ENCODE data around the gene ABCA5.

Gene ABCA5

GRCh38 chr17:69326377-69327059 is 415 bp downstream of the ABCA5 start:
- Histone ChIP-seq H3K27me3 (ENCODE audit: insufficient read depth, low read length, poor library complexity) (peaks cover 20% of the 10 kb centered on the region), H3K4me3 (ENCODE audit: low read depth in 1 of 2, low read length in 2 of 2) (peak overlapping the region; percentile 27 to 61; a peak in 3 of 4 replicates), H3K9ac (ENCODE audit: low read depth, low read length) (peak overlapping the region; percentile 60), H3K79me2 (ENCODE audit: insufficient read depth, low read length) (no peaks in the 10 kb centered on the region), H3K4me1 (ENCODE audit: insufficient read depth, low read length) (peaks cover 21% of the 10 kb centered on the region), H3K9me3 (ENCODE audit: insufficient read depth, low read length, severe bottlenecking) (no peaks in the 10 kb centered on the region), H3K4me2 (ENCODE audit: insufficient read depth, low read length) (peak overlapping the region; percentile 73), H2AFZ (ENCODE audit: low read depth, low read length) (peak overlapping the region; percentile 84), H3K27ac (ENCODE audit: low read length) (no peak overlapping the region), H3K36me3 (ENCODE audit: insufficient read depth, low read length) (no peaks in the 10 kb centered on the region), H4K20me1 (ENCODE audit: insufficient read depth, low read length) (no peaks in the 10 kb centered on the region)
- ATAC-seq (ENCODE audit: insufficient read depth, low read depth) (no peak), DNase-seq (no peak)
- peak; percentile 75 for TF ChIP-seq EZH2 (IDR thresholded peaks at IDR 0.05; ENCODE audit: borderline replicate concordance, low read depth, low read length, severe bottlenecking)
- TF ChIP-seq, protein P1, sequence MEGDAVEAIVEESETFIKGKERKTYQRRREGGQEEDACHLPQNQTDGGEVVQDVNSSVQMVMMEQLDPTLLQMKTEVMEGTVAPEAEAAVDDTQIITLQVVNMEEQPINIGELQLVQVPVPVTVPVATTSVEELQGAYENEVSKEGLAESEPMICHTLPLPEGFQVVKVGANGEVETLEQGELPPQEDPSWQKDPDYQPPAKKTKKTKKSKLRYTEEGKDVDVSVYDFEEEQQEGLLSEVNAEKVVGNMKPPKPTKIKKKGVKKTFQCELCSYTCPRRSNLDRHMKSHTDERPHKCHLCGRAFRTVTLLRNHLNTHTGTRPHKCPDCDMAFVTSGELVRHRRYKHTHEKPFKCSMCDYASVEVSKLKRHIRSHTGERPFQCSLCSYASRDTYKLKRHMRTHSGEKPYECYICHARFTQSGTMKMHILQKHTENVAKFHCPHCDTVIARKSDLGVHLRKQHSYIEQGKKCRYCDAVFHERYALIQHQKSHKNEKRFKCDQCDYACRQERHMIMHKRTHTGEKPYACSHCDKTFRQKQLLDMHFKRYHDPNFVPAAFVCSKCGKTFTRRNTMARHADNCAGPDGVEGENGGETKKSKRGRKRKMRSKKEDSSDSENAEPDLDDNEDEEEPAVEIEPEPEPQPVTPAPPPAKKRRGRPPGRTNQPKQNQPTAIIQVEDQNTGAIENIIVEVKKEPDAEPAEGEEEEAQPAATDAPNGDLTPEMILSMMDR (IDR thresholded peaks at IDR 0.05; ENCODE audit: borderline replicate concordance, extremely low read depth, low read length, poor library complexity, severe bottlenecking), result no peak

GRCh38 chr17:69325518-69326376 is 1.2 kb downstream of the ABCA5 start:
- no peaks in the 10 kb centered on the region for H3K9me3 ChIP-seq (ENCODE audit: insufficient read depth, low read length, severe bottlenecking)
- no peak for ATAC-seq (ENCODE audit: insufficient read depth, low read depth)
- peaks cover 20% of the 10 kb centered on the region for H3K27me3 ChIP-seq (ENCODE audit: insufficient read depth, low read length, poor library complexity)
- DNase-seq, result no peak
- peak overlapping the region in 1 of 2 experiments; percentile 61; a peak in 3 of 4 replicates for H3K4me3 ChIP-seq (ENCODE audit: low read depth in 1 of 2, low read length in 2 of 2)
- H3K4me1 ChIP-seq (ENCODE audit: insufficient read depth, low read length), result peaks cover 21% of the 10 kb centered on the region
- TF ChIP-seq, protein P1 (IDR thresholded peaks at IDR 0.05; ENCODE audit: borderline replicate concordance, extremely low read depth, low read length, poor library complexity, severe bottlenecking), result no peak
- TF ChIP-seq EZH2 (IDR thresholded peaks at IDR 0.05; ENCODE audit: borderline replicate concordance, low read depth, low read length, severe bottlenecking), result no peak
- H4K20me1 ChIP-seq (ENCODE audit: insufficient read depth, low read length), result no peaks in the 10 kb centered on the region
- H3K9ac ChIP-seq (ENCODE audit: low read depth, low read length), result peak overlapping the region; percentile 60; the same call in 1 of the 2 replicates
- no peak overlapping the region for H3K27ac ChIP-seq (ENCODE audit: low read length)
- H3K36me3 ChIP-seq (ENCODE audit: insufficient read depth, low read length), result no peaks in the 10 kb centered on the region
- peak overlapping the region; percentile 73 for H3K4me2 ChIP-seq (ENCODE audit: insufficient read depth, low read length)
- H2AFZ ChIP-seq (ENCODE audit: low read depth, low read length), result peak overlapping the region; percentile 84; the same call in 1 of the 2 replicates
- H3K79me2 ChIP-seq (ENCODE audit: insufficient read depth, low read length), result no peaks in the 10 kb centered on the region

DNA sequence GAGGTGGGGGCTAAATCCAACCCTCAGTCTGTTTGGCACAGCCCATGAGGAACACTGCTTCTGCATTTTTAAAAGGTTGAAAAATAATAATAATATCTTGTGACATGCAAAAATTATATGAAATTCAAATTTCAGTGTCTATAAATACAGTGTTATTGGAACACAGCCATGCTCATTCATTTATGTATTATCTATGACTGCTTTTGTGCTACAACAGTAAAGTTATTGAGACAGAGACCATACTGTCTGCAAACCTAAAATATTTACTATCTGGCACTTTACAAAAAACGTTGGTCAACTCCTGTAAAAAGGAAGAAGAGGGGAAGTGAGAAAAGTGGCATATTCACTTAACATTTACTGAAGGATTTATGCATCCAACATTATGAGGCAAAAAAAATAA is 3.1 kb downstream of the ABCA5 start:
- DNase-seq, result no peak
- Histone ChIP-seq H3K27ac (ENCODE audit: low read length) (no peak overlapping the region), H3K36me3 (ENCODE audit: insufficient read depth, low read length) (no peaks in the 10 kb centered on the region), H3K27me3 (ENCODE audit: insufficient read depth, low read length, poor library complexity) (peaks cover 20% of the 10 kb centered on the region), H3K4me3 (ENCODE audit: low read depth in 1 of 2, low read length in 2 of 2) (no peak overlapping the region), H4K20me1 (ENCODE audit: insufficient read depth, low read length) (no peaks in the 10 kb centered on the region), H3K9me3 (ENCODE audit: insufficient read depth, low read length, severe bottlenecking) (no peaks in the 10 kb centered on the region), H3K79me2 (ENCODE audit: insufficient read depth, low read length) (no peaks in the 10 kb centered on the region), H2AFZ (ENCODE audit: low read depth, low read length) (no peak overlapping the region), H3K9ac (ENCODE audit: low read depth, low read length) (no peak overlapping the region), H3K4me1 (ENCODE audit: insufficient read depth, low read length) (peaks cover 21% of the 10 kb centered on the region), H3K4me2 (ENCODE audit: insufficient read depth, low read length) (no peak overlapping the region)
- ATAC-seq (ENCODE audit: insufficient read depth, low read depth), result no peak
- TF ChIP-seq EZH2 (IDR thresholded peaks at IDR 0.05; ENCODE audit: borderline replicate concordance, low read depth, low read length, severe bottlenecking), result no peak
- TF ChIP-seq, protein P1 (IDR thresholded peaks at IDR 0.05; ENCODE audit: borderline replicate concordance, extremely low read depth, low read length, poor library complexity, severe bottlenecking), result no peak
